HEK293T (cell line): ENCODE measurements around the gene KBTBD4.
A peak's percentile ranks its signal among the peaks of the same experiment; 100 is the strongest.
"Not testable (repeated sequence)": the region's sequence is repeated elsewhere in the genome, so short reads cannot be mapped to it uniquely, and the experiment has no call there.

Experiments
- CTCF ChIA-PET: fragments of 350-600 bp; formaldehyde crosslinking; extraction: SDS; loops from one replicate; lab custom pipeline; 2021; ENCODE audit warnings: antibody characterized with exemption, inconsistent platforms; lab: Yijun Ruan, JAX
- POLR2A ChIA-PET: fragments of 350-600 bp; formaldehyde crosslinking; extraction: SDS; loops from one replicate; lab custom pipeline; 2020; ENCODE audit warnings: antibody characterized with exemption, inconsistent platforms; lab: Yijun Ruan, JAX
- DNase-seq: peaks from one replicate; pipeline ENCODE4 v3.0.0; 2012; ENCODE audit warnings: mixed read lengths; ENCODE audit errors: extremely low spot score
- ARNT ChIP-seq: fragments of 450-650 bp; IDR thresholded peaks from 2 replicates; pipeline ENCODE4 v1.6.1; 2017; ENCODE audit warnings: mild to moderate bottlenecking
- BHLHE40 ChIP-seq: fragments of 450-650 bp; IDR thresholded peaks from 2 replicates; pipeline ENCODE4 v1.6.1; 2016; ENCODE audit warnings: mild to moderate bottlenecking, moderate library complexity, borderline replicate concordance
- CTBP1 ChIP-seq: fragments of 450-650 bp; IDR thresholded peaks from 2 replicates; pipeline ENCODE4 v1.6.1; 2016; ENCODE audit warnings: borderline replicate concordance
- ELF4 ChIP-seq: fragments of 450-650 bp; IDR thresholded peaks from 2 replicates; pipeline ENCODE4 v1.6.1; 2017; ENCODE audit warnings: antibody characterized with exemption
- FOXA1 ChIP-seq: fragments of 450-650 bp; IDR thresholded peaks from 2 replicates; pipeline ENCODE4 v1.6.1; 2016; ENCODE audit warnings: mild to moderate bottlenecking
- FOXK2 ChIP-seq: fragments of 450-650 bp; IDR thresholded peaks from 2 replicates; pipeline ENCODE4 v1.6.1; 2016; ENCODE audit warnings: mild to moderate bottlenecking
- FOXM1 ChIP-seq: fragments of 450-650 bp; IDR thresholded peaks from 2 replicates; pipeline ENCODE4 v1.6.1; 2017; ENCODE audit warnings: mild to moderate bottlenecking, borderline replicate concordance
- HDGF ChIP-seq: fragments of 450-650 bp; IDR thresholded peaks from 2 replicates; pipeline ENCODE4 v1.6.1; 2017; ENCODE audit warnings: antibody characterized with exemption, borderline replicate concordance
- L3MBTL2 ChIP-seq: fragments of 450-650 bp; conservative IDR thresholded peaks from 2 replicates; pipeline ENCODE4 v1.6.1; 2016; ENCODE audit warnings: mild to moderate bottlenecking
- LEF1 ChIP-seq: fragments of 450-650 bp; IDR thresholded peaks from 2 replicates; pipeline ENCODE4 v1.6.1; 2017; ENCODE audit warnings: mild to moderate bottlenecking, borderline replicate concordance
- NFRKB ChIP-seq: fragments of 450-650 bp; IDR thresholded peaks from 2 replicates; pipeline ENCODE4 v1.6.1; 2016; ENCODE audit warnings: mild to moderate bottlenecking, moderate library complexity
- PKNOX1 ChIP-seq: fragments of 450-650 bp; IDR thresholded peaks from 2 replicates; pipeline ENCODE4 v1.6.1; 2016
- SP1 ChIP-seq: fragments of 450-650 bp; IDR thresholded peaks from 2 replicates; pipeline ENCODE4 v1.6.1; 2017
- SUZ12 ChIP-seq: fragments of 450-650 bp; IDR thresholded peaks from 2 replicates; pipeline ENCODE4 v1.6.1; 2016; ENCODE audit warnings: mild to moderate bottlenecking
- TARDBP ChIP-seq: fragments of 450-650 bp; IDR thresholded peaks from 2 replicates; pipeline ENCODE4 v1.6.1; 2016
- ZNF384 ChIP-seq: fragments of 450-650 bp; IDR thresholded peaks from 2 replicates; pipeline ENCODE4 v1.6.1; 2016

Gene KBTBD4

GRCh38 chr11:47565340-47566148 is 13.2 kb downstream of the KBTBD4 start, which contains the start of gene PTPMT1:
TSS of gene PTPMT1 (plus strand) at chr11:47565599. CDS start at chr11:47565623, 24 bp downstream.
- peak; percentile 70 for DNase-seq
- POLR2A ChIA-PET: interaction anchor here (1.0 to 3.3 kb wide), 8 partner anchors 8 to 56 kb away, joined by 3 to 20 read pairs (median 6); partner anchors contain the start of genes C1QTNF4, CELF1, KBTBD4 and NDUFS3
- TF ChIP-seq L3MBTL2 (peak; percentile 98), LEF1 (peak; percentile 71; the same call in 1 of the 2 replicates), ELF4 (no peak), FOXA1 (no peak)
- CTCF ChIA-PET: interaction anchor here (1.0 kb wide), 1 partner anchor 52 kb away, joined by 3 read pairs; no protein-coding TSS in a partner anchor

- no peak for DNase-seq
These were observed 13.8 kb downstream of the KBTBD4 start for GRCh38 chr11:47564933-47565339.

GRCh38 chr11:47564366-47564765 is 14.4 kb downstream of the KBTBD4 start:
- ChIA-PET POLR2A (interaction anchor here (0.7 to 3.3 kb wide), 8 partner anchors 9 to 804 kb away, joined by 3 to 20 read pairs (median 6); partner anchors contain the start of genes C1QTNF4, CELF1, KBTBD4 and NDUFS3), CTCF (interaction anchor here (1.2 kb wide), 1 partner anchor 13 kb away, joined by 4 read pairs; no protein-coding TSS in a partner anchor)
- not testable (repeated sequence) for DNase-seq

More at GRCh38 chr11:47564933-47565339, 13.8 kb downstream of the KBTBD4 start:
- POLR2A ChIA-PET: interaction anchor here (1.0 to 3.3 kb wide), 8 partner anchors 9 to 55 kb away, joined by 3 to 20 read pairs (median 6); partner anchors contain the start of genes C1QTNF4, CELF1, KBTBD4 and NDUFS3
- no peak for TF ChIP-seq BHLHE40
- TF ChIP-seq L3MBTL2: no peak
- TF ChIP-seq HDGF: no peak
- no peak for TF ChIP-seq SUZ12
- TF ChIP-seq ZNF384: no peak
- TF ChIP-seq FOXM1: no peak
- TF ChIP-seq ELF4: no peak
- CTCF ChIA-PET: interaction anchor here (1.0 to 1.2 kb wide), 2 partner anchors 13 to 52 kb away, joined by 3 to 4 read pairs; no protein-coding TSS in a partner anchor

GRCh38 chr11:47562393-47562792 is 16.4 kb downstream of the KBTBD4 start:
- CTCF ChIA-PET, POLR2A ChIA-PET, DNase-seq: not testable (repeated sequence)
- TF ChIP-seq ZNF384: peak; percentile 49; the same call in 1 of the 2 replicates

- CTCF ChIA-PET: no interaction called here
- POLR2A ChIA-PET: no interaction called here
- no peak for DNase-seq
- TF ChIP-seq BHLHE40: no peak
- no peak for TF ChIP-seq FOXK2
- TF ChIP-seq ELF4: no peak
- no peak for TF ChIP-seq SP1
- TF ChIP-seq PKNOX1: no peak
- TF ChIP-seq L3MBTL2: no peak
- TF ChIP-seq FOXM1: no peak
- no peak for TF ChIP-seq HDGF
- no peak for TF ChIP-seq TARDBP
- no peak for TF ChIP-seq SUZ12
- TF ChIP-seq LEF1: no peak
- TF ChIP-seq CTBP1: no peak
- no peak for TF ChIP-seq NFRKB
- TF ChIP-seq ZNF384: no peak
- no peak for TF ChIP-seq FOXA1
- no peak for TF ChIP-seq ARNT
These were observed 18.3 kb downstream of the KBTBD4 start for GRCh38 chr11:47560426-47560825.

- TF ChIP-seq SUZ12: no peak
- no peak for TF ChIP-seq BHLHE40
- no peak for TF ChIP-seq ELF4
- no peak for TF ChIP-seq CTBP1
- TF ChIP-seq FOXK2: no peak
- no peak for TF ChIP-seq TARDBP
- TF ChIP-seq LEF1: no peak
- TF ChIP-seq FOXA1: no peak
- TF ChIP-seq FOXM1: no peak
- no peak for TF ChIP-seq L3MBTL2
- DNase-seq: no peak
- POLR2A ChIA-PET: no interaction called here
- CTCF ChIA-PET: interaction anchor here (0.6 kb wide), 1 partner anchor 18 kb away, joined by 5 read pairs; no protein-coding TSS in a partner anchor
These were observed 20.1 kb downstream of the KBTBD4 start for GRCh38 chr11:47558695-47559094.

GRCh38 chr11:47557004-47557403 is 21.8 kb downstream of the KBTBD4 start:
- CTCF ChIA-PET, DNase-seq, POLR2A ChIA-PET: not testable (repeated sequence)

- POLR2A ChIA-PET: interaction anchor here (0.6 to 3.6 kb wide), 2 partner anchors 12 to 27 kb away, joined by 3 to 18 read pairs; partner anchors contain the start of gene PTPMT1
- CTCF ChIA-PET: interaction anchor here (0.5 to 0.9 kb wide), 8 partner anchors 13 to 141 kb away, joined by 3 to 6 read pairs (median 4); no protein-coding TSS in a partner anchor
- no peak for DNase-seq
These were observed 25.4 kb downstream of the KBTBD4 start for GRCh38 chr11:47553406-47553743.

More at GRCh38 chr11:47553406-47553743, 25.4 kb downstream of the KBTBD4 start:
- TF ChIP-seq SP1 (no peak), PKNOX1 (peak; percentile 72)
